ENCODE data around the gene GGPS1. TPM values are rescaled to one million over a fixed set of nuclear protein-coding genes. Genes with fewer than 3 reads are reported as not detected.

Gene GGPS1
- total RNA-seq, 1 donor from 2014 or later: 33.7 TPM

GRCh38 chr1:235313931-235314678, 14.3 kb upstream of the GGPS1 start:
- peak overlapping the region; percentile 30 for H3K4me3 Mint-ChIP-seq (ENCODE audit: low read depth)
- H3K36me3 Mint-ChIP-seq (ENCODE audit: low read depth): peaks cover 37% of the 10 kb centered on the region
- intact Hi-C loops (cut with micrococcal nuclease): no loop called here
- H3K27me3 Mint-ChIP-seq (ENCODE audit: low read depth): no peaks in the 10 kb centered on the region
- DNase-seq (ENCODE audit: low spot score): no peak
- no peaks in the 10 kb centered on the region for H3K9me3 Mint-ChIP-seq
- H3K4me1 Mint-ChIP-seq (ENCODE audit: low read depth): peaks cover 52% of the 10 kb centered on the region
- peak overlapping the region; percentile 62 for H3K27ac Mint-ChIP-seq

- H3K9me3 Mint-ChIP-seq: no peaks in the 10 kb centered on the region
- H3K4me3 Mint-ChIP-seq (ENCODE audit: low read depth): no peak overlapping the region
- no peaks in the 10 kb centered on the region for H3K27me3 Mint-ChIP-seq (ENCODE audit: low read depth)
- H3K27ac Mint-ChIP-seq: no peak overlapping the region
- H3K4me1 Mint-ChIP-seq (ENCODE audit: low read depth): peaks cover 54% of the 10 kb centered on the region
- peaks cover 43% of the 10 kb centered on the region for H3K36me3 Mint-ChIP-seq (ENCODE audit: low read depth)
- intact Hi-C loops (cut with micrococcal nuclease): no loop called here
- no peak for DNase-seq (ENCODE audit: low spot score)
Observed at GRCh38 chr1:235315173-235315572, 13.2 kb upstream of the GGPS1 start.

- peaks cover 45% of the 10 kb centered on the region for H3K36me3 Mint-ChIP-seq (ENCODE audit: low read depth)
- no peaks in the 10 kb centered on the region for H3K27me3 Mint-ChIP-seq (ENCODE audit: low read depth)
- intact Hi-C loops (cut with micrococcal nuclease): loop anchor here (2.0 kb wide), 1 partner anchor 19 kb away; no protein-coding TSS in a partner anchor
- H3K27ac Mint-ChIP-seq: no peak overlapping the region
- H3K9me3 Mint-ChIP-seq: no peaks in the 10 kb centered on the region
- no peak for DNase-seq (ENCODE audit: low spot score)
- peaks cover 56% of the 10 kb centered on the region for H3K4me1 Mint-ChIP-seq (ENCODE audit: low read depth)
- no peak overlapping the region for H3K4me3 Mint-ChIP-seq (ENCODE audit: low read depth)
Observed at GRCh38 chr1:235315735-235316134, 12.6 kb upstream of the GGPS1 start.

GRCh38 chr1:235317168-235317567, 11.2 kb upstream of the GGPS1 start:
- Mint-ChIP-seq H3K9me3 (no peaks in the 10 kb centered on the region), H3K36me3 (ENCODE audit: low read depth) (peaks cover 45% of the 10 kb centered on the region), H3K27me3 (ENCODE audit: low read depth) (no peaks in the 10 kb centered on the region), H3K27ac (peak overlapping the region; percentile 46), H3K4me3 (ENCODE audit: low read depth) (no peak overlapping the region), H3K4me1 (ENCODE audit: low read depth) (peaks cover 61% of the 10 kb centered on the region)
- intact Hi-C loops (cut with micrococcal nuclease): loop anchor here (2.0 kb wide), 1 partner anchor 20 kb away; no protein-coding TSS in a partner anchor
- DNase-seq (ENCODE audit: low spot score): no peak

GRCh38 chr1:235319255-235319654, 9.1 kb upstream of the GGPS1 start:
- no peak for DNase-seq (ENCODE audit: low spot score)
- no peaks in the 10 kb centered on the region for H3K27me3 Mint-ChIP-seq (ENCODE audit: low read depth)
- peaks cover 54% of the 10 kb centered on the region for H3K4me1 Mint-ChIP-seq (ENCODE audit: low read depth)
- no peak overlapping the region for H3K4me3 Mint-ChIP-seq (ENCODE audit: low read depth)
- H3K36me3 Mint-ChIP-seq (ENCODE audit: low read depth): peaks cover 46% of the 10 kb centered on the region
- intact Hi-C loops (cut with micrococcal nuclease): no loop called here
- H3K27ac Mint-ChIP-seq: no peak overlapping the region
- no peaks in the 10 kb centered on the region for H3K9me3 Mint-ChIP-seq

- intact Hi-C loops (cut with micrococcal nuclease): loop anchor here (10.0 kb wide), 1 partner anchor 846 kb away; the partner anchor contains the start of gene TARBP1
- peaks cover 53% of the 10 kb centered on the region for H3K4me1 Mint-ChIP-seq (ENCODE audit: low read depth)
- H3K4me3 Mint-ChIP-seq (ENCODE audit: low read depth): no peak overlapping the region
- no peaks in the 10 kb centered on the region for H3K27me3 Mint-ChIP-seq (ENCODE audit: low read depth)
- H3K9me3 Mint-ChIP-seq: no peaks in the 10 kb centered on the region
- peak overlapping the region; percentile 53 for H3K27ac Mint-ChIP-seq
- no peak for DNase-seq (ENCODE audit: low spot score)
- peaks cover 43% of the 10 kb centered on the region for H3K36me3 Mint-ChIP-seq (ENCODE audit: low read depth)
Observed at GRCh38 chr1:235320521-235321179, 7.7 kb upstream of the GGPS1 start.

GRCh38 chr1:235324296-235324695, 4.1 kb upstream of the GGPS1 start:
- H3K27me3 Mint-ChIP-seq (ENCODE audit: low read depth): no peaks in the 10 kb centered on the region
- intact Hi-C loops (cut with micrococcal nuclease): loop anchor here (10.0 kb wide), 1 partner anchor 849 kb away; the partner anchor contains the start of gene TARBP1
- H3K4me3 Mint-ChIP-seq (ENCODE audit: low read depth): peak overlapping the region; percentile 58
- H3K36me3 Mint-ChIP-seq (ENCODE audit: low read depth): peaks cover 39% of the 10 kb centered on the region
- no peak for DNase-seq (ENCODE audit: low spot score)
- no peak overlapping the region for H3K27ac Mint-ChIP-seq
- no peaks in the 10 kb centered on the region for H3K9me3 Mint-ChIP-seq
- H3K4me1 Mint-ChIP-seq (ENCODE audit: low read depth): peaks cover 44% of the 10 kb centered on the region

- Mint-ChIP-seq H3K27ac (no peak overlapping the region), H3K9me3 (no peaks in the 10 kb centered on the region), H3K4me3 (ENCODE audit: low read depth) (peak overlapping the region; percentile 98), H3K4me1 (ENCODE audit: low read depth) (peaks cover 41% of the 10 kb centered on the region), H3K36me3 (ENCODE audit: low read depth) (peaks cover 35% of the 10 kb centered on the region), H3K27me3 (ENCODE audit: low read depth) (no peaks in the 10 kb centered on the region)
- intact Hi-C loops (cut with micrococcal nuclease): loop anchor here (5.0 to 10.0 kb wide), 3 partner anchors 542 to 850 kb away; partner anchors contain the start of genes LYST and TARBP1
- DNase-seq (ENCODE audit: low spot score): no peak
Observed at GRCh38 chr1:235325139-235325538, 3.2 kb upstream of the GGPS1 start.

GRCh38 chr1:235325854-235326253, 2.5 kb upstream of the GGPS1 start:
- intact Hi-C loops (cut with micrococcal nuclease): loop anchor here (5.0 to 10.0 kb wide), 3 partner anchors 541 to 851 kb away; partner anchors contain the start of genes LYST and TARBP1
- no peaks in the 10 kb centered on the region for H3K27me3 Mint-ChIP-seq (ENCODE audit: low read depth)
- H3K27ac Mint-ChIP-seq: peak overlapping the region; percentile 92
- H3K4me1 Mint-ChIP-seq (ENCODE audit: low read depth): peaks cover 40% of the 10 kb centered on the region
- peak overlapping the region; percentile 98 for H3K4me3 Mint-ChIP-seq (ENCODE audit: low read depth)
- no peaks in the 10 kb centered on the region for H3K9me3 Mint-ChIP-seq
- no peak for DNase-seq (ENCODE audit: low spot score)
- H3K36me3 Mint-ChIP-seq (ENCODE audit: low read depth): peaks cover 34% of the 10 kb centered on the region

- Mint-ChIP-seq H3K4me1 (ENCODE audit: low read depth) (peaks cover 44% of the 10 kb centered on the region), H3K4me3 (ENCODE audit: low read depth) (peak overlapping the region; percentile 98), H3K27me3 (ENCODE audit: low read depth) (no peaks in the 10 kb centered on the region), H3K27ac (peak overlapping the region; percentile 92), H3K36me3 (ENCODE audit: low read depth) (peaks cover 37% of the 10 kb centered on the region), H3K9me3 (no peaks in the 10 kb centered on the region)
- peak; percentile 58 for DNase-seq (ENCODE audit: low spot score)
- intact Hi-C loops (cut with micrococcal nuclease): loop anchor here (5.0 to 10.0 kb wide), 3 partner anchors 540 to 852 kb away; partner anchors contain the start of genes LYST and TARBP1
Observed at GRCh38 chr1:235326719-235327558, 1.4 kb upstream of the GGPS1 start.

- Mint-ChIP-seq H3K4me1 (ENCODE audit: low read depth) (peaks cover 41% of the 10 kb centered on the region), H3K4me3 (ENCODE audit: low read depth) (peak within 1 kb of the TSS; percentile 98), H3K36me3 (ENCODE audit: low read depth) (peaks cover 33% of the 10 kb centered on the region), H3K27ac (peak within 1 kb of the TSS; percentile 92), H3K9me3 (no peaks in the 10 kb centered on the region), H3K27me3 (ENCODE audit: low read depth) (no peaks in the 10 kb centered on the region)
- intact Hi-C loops (cut with micrococcal nuclease): loop anchor here (1.0 to 10.0 kb wide), 12 partner anchors 23 to 954 kb away; partner anchors contain the start of genes B3GALNT2, COA6, LYST and RBM34
- DNase-seq (ENCODE audit: low spot score): no peak
Observed at GRCh38 chr1:235327559-235328270, 655 bp upstream of the GGPS1 start, which contains the start of gene ARID4B. ARID4B (minus strand) TSS chr1:235328179; CDS start chr1:235326919, 1,260 bp downstream.
